ENCODE data around the gene KDM8.

KDM8 gene

GRCh38 chr16:27185776-27186130, 17.6 kb upstream of the KDM8 start:
- H3K27me3 ChIP-seq (ENCODE audit: insufficient read depth, low read length, poor library complexity) = no peaks in the 10 kb centered on the region
- H3K4me1 ChIP-seq (ENCODE audit: control insufficient read depth, low read depth, low read length) = no peaks in the 10 kb centered on the region

GRCh38 chr16:27188633-27189032, 14.7 kb upstream of the KDM8 start:
- no peaks in the 10 kb centered on the region for H3K36me3 ChIP-seq (ENCODE audit: control insufficient read depth, insufficient read depth, low read length)
- no peak overlapping the region for H4K5ac ChIP-seq (ENCODE audit: low read length)
- no peak overlapping the region for H2BK120ac ChIP-seq (ENCODE audit: low read depth, low read length)
- H3K56ac ChIP-seq (ENCODE audit: low read length) = no peak overlapping the region
- no peak overlapping the region for H4K8ac ChIP-seq (ENCODE audit: low read depth, low read length)
- H3K4me3 ChIP-seq (ENCODE audit: low read length) = no peak overlapping the region
- H3K4ac ChIP-seq (ENCODE audit: low read depth, low read length) = no peak overlapping the region
- no peaks in the 10 kb centered on the region for H3K4me1 ChIP-seq (ENCODE audit: control insufficient read depth, low read depth, low read length)
- no CpG with 5 or more reads among the region's 2 CpGs for WGBS (ENCODE audit: extremely low coverage, insufficient coverage, low lambda C conversion rate)
- no peak overlapping the region for H3K23ac ChIP-seq (ENCODE audit: low read length)
- H2BK15ac ChIP-seq (replicated peaks; ENCODE audit: low read depth) = no peak overlapping the region
- no peak overlapping the region for H2BK5ac ChIP-seq (ENCODE audit: low read length)
- no peak overlapping the region for H3K9ac ChIP-seq (ENCODE audit: low read length)
- H3K4me2 ChIP-seq (ENCODE audit: low read length) = no peak overlapping the region
- no peak overlapping the region for H2AK5ac ChIP-seq (ENCODE audit: low read length)
- no peak overlapping the region for H3K18ac ChIP-seq (ENCODE audit: low read length)
- no peaks in the 10 kb centered on the region for H3K79me2 ChIP-seq (ENCODE audit: control insufficient read depth, insufficient read depth, low read length)
- no peaks in the 10 kb centered on the region for H3K27me3 ChIP-seq (ENCODE audit: insufficient read depth, low read length, poor library complexity)
- H3K27ac ChIP-seq (ENCODE audit: low read depth, low read length) = no peak overlapping the region
- H3K79me1 ChIP-seq (ENCODE audit: low read length) = no peaks in the 10 kb centered on the region
- DNase-seq = no peak

More at GRCh38 chr16:27185776-27186130, 17.6 kb upstream of the KDM8 start:
- Histone ChIP-seq H3K79me2 (ENCODE audit: control insufficient read depth, insufficient read depth, low read length) (no peaks in the 10 kb centered on the region), H4K5ac (ENCODE audit: low read length) (no peak overlapping the region), H4K8ac (ENCODE audit: low read depth, low read length) (no peak overlapping the region), H3K23ac (ENCODE audit: low read length) (no peak overlapping the region), H3K9ac (ENCODE audit: low read length) (no peak overlapping the region), H3K79me1 (ENCODE audit: low read length) (no peaks in the 10 kb centered on the region), H2AK5ac (ENCODE audit: low read length) (no peak overlapping the region), H2BK15ac (replicated peaks; ENCODE audit: low read depth) (no peak overlapping the region), H3K4me2 (ENCODE audit: low read length) (no peak overlapping the region), H3K4ac (ENCODE audit: low read depth, low read length) (no peak overlapping the region), H3K4me3 (ENCODE audit: low read length) (no peak overlapping the region), H3K27ac (ENCODE audit: low read depth, low read length) (no peak overlapping the region), H3K56ac (ENCODE audit: low read length) (no peak overlapping the region), H2BK5ac (ENCODE audit: low read length) (no peak overlapping the region), H3K36me3 (ENCODE audit: control insufficient read depth, insufficient read depth, low read length) (no peaks in the 10 kb centered on the region), H2BK120ac (ENCODE audit: low read depth, low read length) (no peak overlapping the region), H3K18ac (ENCODE audit: low read length) (no peak overlapping the region)
- no CpG with 5 or more reads among the region's 1 CpG for WGBS (ENCODE audit: extremely low coverage, insufficient coverage, low lambda C conversion rate)
- no peak for DNase-seq

GRCh38 chr16:27189335-27189972, 13.9 kb upstream of the KDM8 start:
- Histone ChIP-seq H2BK120ac (ENCODE audit: low read depth, low read length) (no peak overlapping the region), H3K4me1 (ENCODE audit: control insufficient read depth, low read depth, low read length) (no peaks in the 10 kb centered on the region), H3K23ac (ENCODE audit: low read length) (no peak overlapping the region), H3K79me2 (ENCODE audit: control insufficient read depth, insufficient read depth, low read length) (no peaks in the 10 kb centered on the region), H4K5ac (ENCODE audit: low read length) (no peak overlapping the region), H3K18ac (ENCODE audit: low read length) (no peak overlapping the region), H4K8ac (ENCODE audit: low read depth, low read length) (no peak overlapping the region), H3K79me1 (ENCODE audit: low read length) (no peaks in the 10 kb centered on the region), H2AK5ac (ENCODE audit: low read length) (no peak overlapping the region), H3K9ac (ENCODE audit: low read length) (no peak overlapping the region), H2BK15ac (replicated peaks; ENCODE audit: low read depth) (no peak overlapping the region), H3K56ac (ENCODE audit: low read length) (peak overlapping the region; percentile 34), H3K4me2 (ENCODE audit: low read length) (no peak overlapping the region), H3K4me3 (ENCODE audit: low read length) (no peak overlapping the region), H3K36me3 (ENCODE audit: control insufficient read depth, insufficient read depth, low read length) (no peaks in the 10 kb centered on the region), H3K27me3 (ENCODE audit: insufficient read depth, low read length, poor library complexity) (no peaks in the 10 kb centered on the region), H2BK5ac (ENCODE audit: low read length) (no peak overlapping the region), H3K4ac (ENCODE audit: low read depth, low read length) (no peak overlapping the region), H3K27ac (ENCODE audit: low read depth, low read length) (no peak overlapping the region)
- WGBS (ENCODE audit: extremely low coverage, insufficient coverage, low lambda C conversion rate) = no CpG with 5 or more reads among the region's 13 CpGs
- DNase-seq = peak; percentile 21

GRCh38 chr16:27190316-27190871, 12.9 kb upstream of the KDM8 start:
- no peak overlapping the region for H3K4me3 ChIP-seq (ENCODE audit: low read length)
- H3K56ac ChIP-seq (ENCODE audit: low read length) = no peak overlapping the region
- H4K8ac ChIP-seq (ENCODE audit: low read depth, low read length) = no peak overlapping the region
- no peak overlapping the region for H4K5ac ChIP-seq (ENCODE audit: low read length)
- no peak for DNase-seq
- H3K4me2 ChIP-seq (ENCODE audit: low read length) = no peak overlapping the region
- H3K36me3 ChIP-seq (ENCODE audit: control insufficient read depth, insufficient read depth, low read length) = no peaks in the 10 kb centered on the region
- no peak overlapping the region for H2BK120ac ChIP-seq (ENCODE audit: low read depth, low read length)
- no peaks in the 10 kb centered on the region for H3K79me1 ChIP-seq (ENCODE audit: low read length)
- H2BK5ac ChIP-seq (ENCODE audit: low read length) = no peak overlapping the region
- H2BK15ac ChIP-seq (replicated peaks; ENCODE audit: low read depth) = no peak overlapping the region
- no peak overlapping the region for H3K18ac ChIP-seq (ENCODE audit: low read length)
- H3K27me3 ChIP-seq (ENCODE audit: insufficient read depth, low read length, poor library complexity) = no peaks in the 10 kb centered on the region
- no peak overlapping the region for H3K27ac ChIP-seq (ENCODE audit: low read depth, low read length)
- no peaks in the 10 kb centered on the region for H3K4me1 ChIP-seq (ENCODE audit: control insufficient read depth, low read depth, low read length)
- no CpG with 5 or more reads among the region's 12 CpGs for WGBS (ENCODE audit: extremely low coverage, insufficient coverage, low lambda C conversion rate)
- H3K9ac ChIP-seq (ENCODE audit: low read length) = no peak overlapping the region
- no peaks in the 10 kb centered on the region for H3K79me2 ChIP-seq (ENCODE audit: control insufficient read depth, insufficient read depth, low read length)
- no peak overlapping the region for H3K4ac ChIP-seq (ENCODE audit: low read depth, low read length)
- H3K23ac ChIP-seq (ENCODE audit: low read length) = no peak overlapping the region
- no peak overlapping the region for H2AK5ac ChIP-seq (ENCODE audit: low read length)

GRCh38 chr16:27191352-27191924, 11.9 kb upstream of the KDM8 start:
- H3K4me2 ChIP-seq (ENCODE audit: low read length) = no peak overlapping the region
- no peaks in the 10 kb centered on the region for H3K4me1 ChIP-seq (ENCODE audit: control insufficient read depth, low read depth, low read length)
- H3K79me2 ChIP-seq (ENCODE audit: control insufficient read depth, insufficient read depth, low read length) = no peaks in the 10 kb centered on the region
- peak; percentile 23 for DNase-seq
- no peak overlapping the region for H3K4me3 ChIP-seq (ENCODE audit: low read length)
- H4K5ac ChIP-seq (ENCODE audit: low read length) = no peak overlapping the region
- no peak overlapping the region for H3K23ac ChIP-seq (ENCODE audit: low read length)
- no peaks in the 10 kb centered on the region for H3K36me3 ChIP-seq (ENCODE audit: control insufficient read depth, insufficient read depth, low read length)
- H2BK15ac ChIP-seq (replicated peaks; ENCODE audit: low read depth) = no peak overlapping the region
- H3K9ac ChIP-seq (ENCODE audit: low read length) = no peak overlapping the region
- no peaks in the 10 kb centered on the region for H3K27me3 ChIP-seq (ENCODE audit: insufficient read depth, low read length, poor library complexity)
- H3K4ac ChIP-seq (ENCODE audit: low read depth, low read length) = no peak overlapping the region
- H4K8ac ChIP-seq (ENCODE audit: low read depth, low read length) = no peak overlapping the region
- H2BK120ac ChIP-seq (ENCODE audit: low read depth, low read length) = no peak overlapping the region
- H3K79me1 ChIP-seq (ENCODE audit: low read length) = no peaks in the 10 kb centered on the region
- H2BK5ac ChIP-seq (ENCODE audit: low read length) = no peak overlapping the region
- H3K18ac ChIP-seq (ENCODE audit: low read length) = no peak overlapping the region
- no peak overlapping the region for H3K27ac ChIP-seq (ENCODE audit: low read depth, low read length)
- no peak overlapping the region for H3K56ac ChIP-seq (ENCODE audit: low read length)
- no peak overlapping the region for H2AK5ac ChIP-seq (ENCODE audit: low read length)
- no CpG with 5 or more reads among the region's 7 CpGs for WGBS (ENCODE audit: extremely low coverage, insufficient coverage, low lambda C conversion rate)
